NCI-H2196 (cell line): ENCODE measurements around the gene PTPRK.

Experiments
- DNase-seq: peaks from one replicate; lab custom pipeline; 2025; ENCODE audit not compliant: unreplicated experiment; lab: John Stamatoyannopoulos, UW

Gene PTPRK

GRCh38 chr6:128208078-128208477, 312.3 kb downstream of the PTPRK start:
- DNase-seq: no peak

DNA sequence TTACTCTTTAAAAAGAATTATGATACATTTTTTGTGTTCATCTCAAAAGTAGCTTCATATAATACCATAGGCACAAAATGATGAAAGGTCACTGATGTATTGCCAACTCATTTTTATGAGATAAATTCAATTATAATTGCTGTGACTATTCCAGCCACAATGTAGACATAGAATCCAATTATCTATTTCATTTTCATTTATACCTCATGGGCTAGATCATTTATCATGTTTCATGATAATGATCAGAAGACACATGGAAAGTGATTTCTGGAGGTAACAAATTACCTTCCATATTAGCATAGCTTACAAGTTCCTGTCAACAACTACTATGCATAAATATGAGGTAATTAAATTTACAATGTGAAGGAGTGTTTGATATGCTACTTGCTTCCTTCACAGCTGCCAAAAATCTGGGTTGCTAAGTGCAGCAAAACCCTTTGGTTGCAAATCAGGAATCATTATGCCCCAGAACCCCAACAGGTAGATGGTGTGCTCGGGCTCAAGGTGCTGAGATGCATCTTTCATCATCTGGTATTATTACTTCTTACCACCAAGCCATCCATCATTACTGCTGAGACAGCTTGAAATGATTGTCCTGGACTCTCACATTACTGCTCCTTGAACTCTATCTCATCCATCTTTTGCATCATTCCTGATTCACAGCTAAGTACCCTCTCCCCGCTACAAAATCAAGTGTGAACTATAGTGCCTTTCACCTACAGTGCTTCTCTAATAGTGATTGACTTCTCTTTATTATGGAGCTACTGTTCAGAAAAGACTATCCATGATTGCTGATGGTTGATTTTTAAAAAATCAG, 313.6 kb downstream of the PTPRK start:
- no peak for DNase-seq

DNA sequence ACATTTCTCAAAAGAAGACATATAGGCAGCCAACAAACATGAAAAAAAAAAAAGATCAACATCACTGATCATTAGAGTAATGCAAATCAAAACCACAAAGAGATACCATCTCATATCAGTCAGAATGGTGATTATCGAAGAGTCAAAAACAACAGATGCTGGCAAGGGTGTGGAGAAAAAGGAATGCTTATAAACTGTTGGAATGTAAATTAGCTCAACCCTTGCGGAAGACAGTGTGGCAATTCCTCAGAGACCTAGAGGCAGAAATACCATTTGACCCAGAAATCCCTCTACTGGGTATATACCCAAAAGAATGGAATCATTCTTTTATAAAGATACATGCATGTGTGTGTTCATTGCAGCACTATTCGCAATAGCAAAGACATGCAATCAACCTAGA, 315.8 kb downstream of the PTPRK start:
- no peak for DNase-seq

DNA sequence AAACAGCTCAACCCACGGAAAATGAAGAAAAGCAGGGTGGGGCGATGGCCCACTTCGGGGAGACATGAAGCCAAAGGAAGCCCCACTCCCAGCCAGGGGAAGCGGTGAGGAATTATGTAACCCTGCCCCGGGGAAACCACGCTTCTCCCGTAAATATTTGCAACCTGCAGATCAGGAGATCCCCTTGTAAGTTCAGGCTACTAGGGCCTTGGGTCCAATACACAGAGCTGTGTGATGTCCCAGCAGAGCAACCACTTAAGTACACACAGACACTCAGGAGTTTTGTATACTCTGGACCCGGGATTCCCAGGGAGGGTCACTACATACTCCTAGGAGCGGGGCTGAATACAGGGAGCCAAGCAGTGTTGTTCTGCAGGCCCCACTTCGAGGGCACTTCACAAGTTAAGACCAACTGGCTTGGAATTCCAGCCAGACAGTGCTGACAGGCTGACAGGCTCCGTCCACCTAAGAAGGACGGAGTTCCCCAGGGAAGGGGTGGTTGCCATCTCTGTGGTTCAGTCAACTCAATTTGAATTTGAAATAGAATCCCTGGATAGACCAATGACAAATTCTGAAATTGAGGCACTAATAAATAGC, 318.1 kb downstream of the PTPRK start:
- no peak for DNase-seq

DNA sequence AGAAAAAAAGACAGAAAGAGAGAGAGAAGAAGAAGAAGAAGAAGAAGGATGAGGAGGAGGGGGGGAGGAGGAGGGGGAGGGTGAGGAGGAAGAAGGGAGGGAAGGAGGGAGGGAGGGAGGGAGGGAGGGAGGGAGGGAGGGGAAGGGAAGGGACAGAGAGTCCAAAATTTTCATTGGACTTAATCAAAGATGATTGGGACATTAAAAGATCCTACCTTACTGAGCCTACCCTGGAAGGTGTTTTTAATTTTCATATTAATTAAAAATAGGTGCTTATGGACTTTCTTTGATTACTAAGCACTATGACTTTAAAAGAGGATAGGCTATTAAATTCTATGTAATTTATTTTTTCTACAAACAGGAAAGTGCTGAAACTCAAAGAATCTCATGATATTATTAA, 319.6 kb downstream of the PTPRK start:
- no peak for DNase-seq

GRCh38 chr6:128199461-128199860, 320.9 kb downstream of the PTPRK start:
- no peak for DNase-seq

- no peak for DNase-seq
Observed at GRCh38 chr6:128192972-128193371, 327.4 kb downstream of the PTPRK start.

- no peak for DNase-seq
Observed at GRCh38 chr6:128188678-128189077, 331.7 kb downstream of the PTPRK start.

- DNase-seq: no peak
Observed at GRCh38 chr6:128186729-128187128, 333.7 kb downstream of the PTPRK start.

GRCh38 chr6:128179876-128180438, 340.4 kb downstream of the PTPRK start:
- no peak for DNase-seq

DNA sequence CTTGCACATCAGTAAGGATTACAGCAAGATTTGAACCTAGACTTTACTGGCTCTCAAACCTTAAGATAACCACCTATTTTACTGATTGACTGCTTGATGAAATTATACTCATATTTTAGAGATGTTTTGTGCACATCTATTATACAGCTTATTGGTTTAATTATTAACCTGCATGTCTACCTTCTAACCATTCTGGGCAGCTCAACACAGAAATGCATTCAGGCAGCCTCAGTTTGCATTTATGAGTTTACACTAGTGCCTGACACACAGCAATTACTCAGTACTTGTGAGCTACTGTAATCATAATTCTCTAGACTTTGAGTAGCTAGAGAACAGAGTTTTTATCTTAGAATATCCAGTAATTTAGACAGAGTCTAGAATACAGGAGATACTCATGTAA, 345.7 kb downstream of the PTPRK start:
- DNase-seq: no peak

DNA sequence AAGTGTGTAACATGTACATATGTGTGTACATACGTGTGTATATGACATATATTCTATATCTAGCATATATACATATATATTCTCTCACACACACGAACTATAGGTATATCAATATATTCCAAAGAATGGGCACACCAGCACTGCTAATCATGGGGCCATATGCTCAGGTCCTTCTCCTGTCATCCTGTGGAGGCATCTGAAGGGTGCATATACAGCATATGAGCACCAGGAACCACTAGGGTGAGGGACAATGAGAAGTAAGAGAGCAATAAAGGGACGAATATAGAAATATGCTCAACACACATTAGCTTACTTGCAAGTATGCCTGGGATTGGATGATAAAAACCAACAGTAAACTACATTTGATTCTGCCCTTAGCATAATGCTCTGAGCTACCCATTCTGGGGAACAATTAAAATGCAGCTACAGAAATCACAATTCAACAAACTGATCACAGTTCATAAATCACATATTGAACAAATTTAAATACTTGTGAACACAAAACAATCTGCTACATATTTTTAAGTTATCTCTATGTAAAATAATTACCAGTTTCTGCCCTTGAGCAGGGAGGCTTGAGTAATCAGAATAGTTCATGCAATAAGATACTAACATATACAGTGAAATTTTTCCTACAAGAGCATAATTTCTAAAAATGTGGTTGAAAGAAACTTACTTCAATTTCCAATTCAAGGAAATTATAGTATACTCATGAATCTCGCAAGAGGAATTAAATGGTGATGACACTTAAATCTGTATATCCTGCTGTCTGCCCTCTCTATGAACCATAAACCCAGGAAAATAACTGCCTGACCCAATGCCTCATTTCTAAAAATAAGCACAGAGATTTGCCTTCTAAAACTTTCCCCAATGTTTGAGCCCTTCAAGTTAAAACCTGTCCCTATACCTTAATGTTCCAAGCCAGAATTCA, 347.4 kb downstream of the PTPRK start:
- no peak for DNase-seq

- DNase-seq: no peak
Observed at GRCh38 chr6:128172081-128172480, 348.3 kb downstream of the PTPRK start.

GRCh38 chr6:128171182-128171581, 349.2 kb downstream of the PTPRK start:
- DNase-seq: no peak

GRCh38 chr6:128168244-128168643, 352.2 kb downstream of the PTPRK start:
- no peak for DNase-seq

DNA sequence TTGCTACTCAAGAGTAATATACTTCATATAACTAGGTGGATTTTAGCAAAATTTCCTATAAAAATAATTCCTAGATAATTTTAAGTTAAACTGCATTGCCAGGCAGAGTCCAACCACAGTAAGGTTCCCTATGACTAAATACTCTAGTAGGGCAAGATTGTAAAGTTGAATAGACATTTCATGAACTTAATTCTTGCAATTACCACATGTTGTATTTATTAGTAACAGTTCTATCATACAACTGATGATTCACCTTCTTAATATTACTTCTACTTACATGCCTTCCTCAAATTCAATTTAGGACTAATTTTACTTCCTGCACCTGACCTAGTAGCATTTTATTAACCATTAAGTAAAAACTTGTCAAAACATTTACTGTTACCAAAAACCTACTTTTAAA, 352.8 kb downstream of the PTPRK start:
- no peak for DNase-seq

DNA sequence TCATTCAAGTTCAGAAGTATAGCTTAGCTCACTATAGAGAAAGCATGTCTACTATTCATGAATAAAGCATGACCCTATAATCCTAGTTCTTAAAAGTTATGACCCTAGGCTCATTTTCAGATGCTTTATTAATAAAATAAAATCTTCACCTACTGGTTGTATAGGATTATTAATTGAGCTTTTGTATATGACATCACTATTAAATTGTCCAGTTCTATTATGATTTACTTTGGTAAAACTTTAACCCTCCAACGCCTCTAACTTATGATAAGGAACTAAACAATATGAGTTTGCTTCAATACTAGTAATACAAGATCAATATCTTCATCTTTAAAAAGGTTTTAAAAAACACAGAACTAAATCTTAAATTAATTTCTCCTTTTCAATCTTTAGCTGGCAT, 356.1 kb downstream of the PTPRK start:
- no peak for DNase-seq

DNA sequence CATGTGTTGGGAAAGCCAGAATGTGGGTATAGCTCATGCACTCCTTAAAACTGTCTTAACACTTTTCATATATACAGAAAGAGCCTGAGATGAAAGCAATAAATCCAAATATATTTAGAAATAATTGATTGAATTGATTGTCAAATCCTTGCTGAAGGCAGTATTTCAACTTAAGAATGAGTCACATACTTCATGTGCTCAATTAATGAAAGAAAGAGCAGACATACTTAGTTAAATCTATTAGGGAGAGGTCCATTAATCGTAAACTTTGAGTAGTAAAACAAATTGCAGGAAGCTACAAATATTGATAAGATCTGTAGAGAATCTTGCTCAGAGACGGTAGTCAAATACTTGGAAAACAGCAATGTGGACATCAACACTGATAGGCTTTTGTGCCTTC, 358.0 kb downstream of the PTPRK start:
- DNase-seq: no peak

DNA sequence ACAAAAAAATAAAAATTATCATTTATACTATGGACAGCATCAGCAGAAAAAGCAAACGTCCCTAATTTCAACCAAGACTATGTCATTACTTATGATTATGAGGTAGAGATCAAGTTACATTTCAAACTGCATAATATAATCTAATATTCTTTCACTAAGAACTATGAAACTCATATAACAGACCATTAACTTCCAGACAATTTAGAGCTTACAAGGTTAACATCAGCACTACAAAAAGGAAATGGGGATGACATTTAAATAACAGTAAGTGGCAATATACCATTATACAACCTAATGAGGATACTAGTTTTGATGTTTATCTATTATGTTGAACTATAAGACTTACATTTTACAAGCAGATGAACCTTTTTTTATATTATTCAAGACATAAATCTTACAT, 358.6 kb downstream of the PTPRK start:
- DNase-seq: no peak

- no peak for DNase-seq
Observed at GRCh38 chr6:128161263-128161662, 359.1 kb downstream of the PTPRK start.

DNA sequence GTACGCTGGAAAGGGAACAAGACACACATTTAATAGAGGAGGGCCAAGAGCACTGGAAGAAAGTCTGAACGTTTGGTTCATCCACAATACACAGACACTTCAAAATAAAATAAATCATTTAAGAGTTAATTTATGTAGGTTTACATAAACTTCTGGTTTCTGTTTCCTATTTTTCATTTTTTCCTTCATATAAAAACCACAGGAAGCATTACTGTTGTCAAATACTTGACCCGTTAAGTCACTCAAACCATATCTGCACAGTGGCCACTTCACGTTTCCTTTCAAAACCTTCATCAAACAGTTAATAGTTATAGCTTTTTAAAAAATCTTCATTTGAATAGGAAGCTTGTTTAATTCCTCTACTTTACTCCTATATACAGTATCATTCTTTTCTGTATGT, 361.9 kb downstream of the PTPRK start:
- no peak for DNase-seq
